Measurements from ENCODE around the gene PCED1A.

Gene PCED1A

GRCh38 chr20:2829376-2829775 is 11.1 kb downstream of the PCED1A start:
- H3K36me3 ChIP-seq, result no peaks in the 10 kb centered on the region
- TF ChIP-seq CTCF (IDR thresholded peaks at IDR 0.05; ENCODE audit: low read depth, low read length), result no peak

GRCh38 chr20:2826655-2827054 is 13.8 kb downstream of the PCED1A start:
- H3K36me3 ChIP-seq, result no peaks in the 10 kb centered on the region
- no peaks in the 10 kb centered on the region for H3K27me3 ChIP-seq
- H3K4me1 ChIP-seq, result no peaks in the 10 kb centered on the region
- no peak for DNase-seq
- no peaks in the 10 kb centered on the region for H3K9me3 ChIP-seq
- H3K4me3 ChIP-seq (ENCODE audit: low read depth, low read length), result no peak overlapping the region
- no peak for TF ChIP-seq CTCF (IDR thresholded peaks at IDR 0.05; ENCODE audit: low read depth, low read length)

More at GRCh38 chr20:2829376-2829775, 11.1 kb downstream of the PCED1A start:
- Histone ChIP-seq H3K4me1 (no peaks in the 10 kb centered on the region), H3K4me3 (ENCODE audit: low read depth, low read length) (no peak overlapping the region), H3K9me3 (no peaks in the 10 kb centered on the region), H3K27me3 (no peaks in the 10 kb centered on the region)
- DNase-seq, result no peak

- H3K4me3 ChIP-seq (ENCODE audit: low read depth, low read length), result no peak overlapping the region
- no peaks in the 10 kb centered on the region for H3K4me1 ChIP-seq
- no peaks in the 10 kb centered on the region for H3K27me3 ChIP-seq
- no peak for DNase-seq
- H3K36me3 ChIP-seq, result no peaks in the 10 kb centered on the region
- no peaks in the 10 kb centered on the region for H3K9me3 ChIP-seq
- no peak for TF ChIP-seq CTCF (IDR thresholded peaks at IDR 0.05; ENCODE audit: low read depth, low read length)
These were observed 14.7 kb downstream of the PCED1A start for GRCh38 chr20:2825761-2826160.

- H3K4me3 ChIP-seq (ENCODE audit: low read depth, low read length), result no peak overlapping the region
- H3K9me3 ChIP-seq, result no peaks in the 10 kb centered on the region
- H3K27me3 ChIP-seq, result no peaks in the 10 kb centered on the region
- H3K4me1 ChIP-seq, result no peaks in the 10 kb centered on the region
- no peak for TF ChIP-seq CTCF (IDR thresholded peaks at IDR 0.05; ENCODE audit: low read depth, low read length)
- H3K36me3 ChIP-seq, result no peaks in the 10 kb centered on the region
- DNase-seq, result no peak
These were observed 18.4 kb downstream of the PCED1A start for GRCh38 chr20:2822073-2822472.

GRCh38 chr20:2820896-2821869 is 19.3 kb downstream of the PCED1A start:
- Histone ChIP-seq H3K9me3 (no peaks in the 10 kb centered on the region), H3K27me3 (no peaks in the 10 kb centered on the region), H3K4me3 (ENCODE audit: low read depth, low read length) (no peak overlapping the region), H3K4me1 (no peaks in the 10 kb centered on the region), H3K36me3 (no peaks in the 10 kb centered on the region)
- TF ChIP-seq CTCF (IDR thresholded peaks at IDR 0.05; ENCODE audit: low read depth, low read length), result no peak
- no peak for DNase-seq
